K562 (cell line): ENCODE results near the gene SMC3. TPM values are rescaled to one million over a fixed set of nuclear protein-coding genes. Genes with fewer than 3 reads are reported as not detected.

Source experiments
- ATAC-seq: fragments of 200-7000 bp; cut with Tn5 transposase; 3 replicates; pipeline ENCODE4 v1.9.1; 2020; ENCODE audit warnings: moderate library complexity
- BruUV-seq: library from RNA; stranded (reverse); fragments of 400-500 nt; replicated peaks from 2 replicates; lab custom pipeline; 2021; lab: Mats Ljungman, UMichigan
- CTCF ChIA-PET: fragments of 300-600 bp; formaldehyde crosslinking; extraction: SDS; loops from one replicate; lab custom pipeline; 2021; ENCODE audit warnings: low intra/inter-chr PET ratio; lab: Yijun Ruan, JAX
- POLR2A ChIA-PET: fragments of 300-600, 350-650 bp; sonication (Branson Sonifier 250); formaldehyde crosslinking; extraction: SDS; loops from one replicate; lab custom pipeline; 2021; ENCODE audit warnings: antibody characterized with exemption, inconsistent platforms; lab: Yijun Ruan, JAX
- DNase-seq, 4 experiments: peaks; one replicate each; pipeline versions ENCODE4 v3.0.0 to v3.0.0-alpha.2; 2011 to 2018; ENCODE audit warnings: low spot score in 3 of 4, mixed read lengths in 3 of 4; ENCODE audit errors: extremely low read depth in 1 of 4
- FAIRE-seq: peaks from 2 replicates; lab custom pipeline; 2011; peaks lifted over from hg19 to GRCh38; lab: Jason Lieb, UNC
- H2AFZ ChIP-seq: 2 replicates; pipeline ENCODE4 v1.6.0; 2011; ENCODE audit warnings: low read depth, low read length, control low read depth, inconsistent platforms
- H3K27ac ChIP-seq: fragments of 200-600 bp; 3 replicates; pipeline ENCODE4 v1.8.0; 2011; ENCODE audit warnings: low read depth, mild to moderate bottlenecking, control low read depth, inconsistent platforms, low read length, moderate library complexity, mixed read lengths; ENCODE audit errors: extremely low read depth
- H3K27me3 ChIP-seq, 2 experiments: fragments of 300-600 bp in 1 of 2; 2 replicates in 1 of 2; 3 replicates in 1 of 2; pipeline versions ENCODE4 v1.6.0 to v1.8.0; 2011; ENCODE audit warnings: inconsistent platforms in 2 of 2, low read length in 2 of 2, mild to moderate bottlenecking in 1 of 2, mixed read lengths in 1 of 2, moderate library complexity in 1 of 2; ENCODE audit not compliant: control insufficient read depth in 2 of 2, insufficient read depth in 2 of 2
- H3K36me3 ChIP-seq: fragments of 300-600 bp; 3 replicates; pipeline ENCODE4 v1.8.0; 2011; ENCODE audit warnings: mild to moderate bottlenecking, low read length, inconsistent platforms; ENCODE audit not compliant: control insufficient read depth, insufficient read depth
- H3K4me1 ChIP-seq, 2 experiments: fragments of 200-600 bp in 1 of 2; replicated peaks in 1 of 2; 2 replicates in 1 of 2; 3 replicates in 1 of 2; pipeline versions ENCODE4 v1.5.1 to v1.8.0; 2011; ENCODE audit warnings: inconsistent platforms in 2 of 2, low read length in 2 of 2, mild to moderate bottlenecking in 1 of 2, mixed read lengths in 1 of 2, moderate library complexity in 1 of 2; ENCODE audit not compliant: control insufficient read depth in 2 of 2, insufficient read depth in 2 of 2
- H3K4me2 ChIP-seq: 2 replicates; pipeline ENCODE4 v1.6.1; 2011; ENCODE audit warnings: low read length, control low read depth, inconsistent platforms, mixed read lengths; ENCODE audit not compliant: insufficient read depth
- H3K4me3 ChIP-seq: fragments of 200-600 bp; sonication (generic), shearing (Covaris generic); 2 replicates; pipeline ENCODE4 v1.5.1; 2016; ENCODE audit warnings: control low read depth, inconsistent platforms
- H3K79me2 ChIP-seq: fragments of 200-600 bp; 3 replicates; pipeline ENCODE4 v1.8.0; 2011; ENCODE audit warnings: low read length, inconsistent platforms; ENCODE audit not compliant: control insufficient read depth, insufficient read depth
- H3K9ac ChIP-seq, 2 experiments: 2 replicates each; pipeline versions ENCODE4 v1.6.0 to v1.6.1; 2011; ENCODE audit warnings: low read depth in 2 of 2, low read length in 2 of 2, control low read depth in 1 of 2, inconsistent platforms in 1 of 2, mild to moderate bottlenecking in 1 of 2, mixed read lengths in 1 of 2; ENCODE audit not compliant: insufficient read depth in 1 of 2
- H3K9me1 ChIP-seq: one replicate; pipeline ENCODE4 v1.6.0; 2011; ENCODE audit warnings: inconsistent platforms, mild to moderate bottlenecking, low read length, moderate library complexity; ENCODE audit not compliant: control insufficient read depth, insufficient read depth
- H3K9me3 ChIP-seq: replicated peaks from 2 replicates; pipeline ENCODE4 v1.5.1; 2011; ENCODE audit warnings: low read depth, low read length, inconsistent platforms; ENCODE audit not compliant: control insufficient read depth, insufficient read depth
- H4K20me1 ChIP-seq: replicated peaks from 2 replicates; pipeline ENCODE4 v1.6.1; 2011; ENCODE audit warnings: low read length, inconsistent platforms, mixed read lengths; ENCODE audit not compliant: control insufficient read depth, insufficient read depth
- BRF1 ChIP-seq: IDR thresholded peaks from 3 replicates; pipeline ENCODE4 v1.6.1; 2011; ENCODE audit warnings: borderline replicate concordance, mild to moderate bottlenecking; ENCODE audit not compliant: insufficient read length; ENCODE audit errors: extremely low read depth
- ETV1 ChIP-seq: fragments of 450-650 bp; conservative IDR thresholded peaks from 2 replicates; pipeline ENCODE4 v1.6.1; 2016; ENCODE audit warnings: missing genetic modification characterization, control low read depth, low read depth, missing compliant biosample characterization
- KLF16 ChIP-seq: IDR thresholded peaks from 2 replicates; pipeline ENCODE4 v1.6.1; 2016; ENCODE audit warnings: antibody characterized with exemption
- MYBL2 ChIP-seq, 2 experiments: fragments of 450-650 bp in 1 of 2; sonication (generic) in 1 of 2; formaldehyde crosslinking in 1 of 2; IDR thresholded peaks; 2 replicates each; pipeline versions ENCODE4 v1.6.1 to v1.8.1; 2017 to 2022; ENCODE audit warnings: borderline replicate concordance in 1 of 2, inconsistent platforms in 1 of 2, low read depth in 1 of 2, mild to moderate bottlenecking in 1 of 2, missing genetic modification reagents in 1 of 2, moderate library complexity in 1 of 2
- MYC ChIP-seq, 2 experiments: fragments of 250-450 bp in 1 of 2; sonication (Bioruptor Pico) in 1 of 2; IDR thresholded peaks; 2 replicates each; pipeline versions ENCODE4 v1.5.1 to v1.6.1; 2012 to 2021; ENCODE audit warnings: low read depth in 2 of 2, borderline replicate concordance in 1 of 2, improper control_type of control experiment in 1 of 2, low read length in 1 of 2, mild to moderate bottlenecking in 1 of 2, moderate library complexity in 1 of 2
- NFE2L1 ChIP-seq: fragments of 450-650 bp; IDR thresholded peaks from 2 replicates; pipeline ENCODE4 v1.6.1; 2016; ENCODE audit warnings: missing genetic modification characterization, low read depth, mild to moderate bottlenecking, missing compliant biosample characterization, moderate library complexity, borderline replicate concordance
- NONO ChIP-seq, 2 experiments: fragments of 200-400 bp in 1 of 2; fragments of 450-650 bp in 1 of 2; formaldehyde crosslinking in 1 of 2; IDR thresholded peaks; 2 replicates each; pipeline ENCODE4 v1.6.1; 2017; ENCODE audit warnings: low read depth in 2 of 2, mild to moderate bottlenecking in 2 of 2, moderate library complexity in 2 of 2, low read length in 1 of 2
- POLR2H ChIP-seq: IDR thresholded peaks from 2 replicates; pipeline ENCODE4 v1.6.1; 2016; ENCODE audit warnings: missing genetic modification characterization, low read depth, mild to moderate bottlenecking, control low read depth, missing compliant biosample characterization, moderate library complexity
- SMAD3 ChIP-seq: fragments of 450-650 bp; formaldehyde crosslinking; conservative IDR thresholded peaks from 2 replicates; pipeline ENCODE4 v1.4.0; 2020; ENCODE audit warnings: mild to moderate bottlenecking
- TRIM24 ChIP-seq, 2 experiments: fragments of 450-650 bp; IDR thresholded peaks; 2 replicates each; pipeline ENCODE4 v1.6.1; 2016
- ZNF184 ChIP-seq: sonication (generic); formaldehyde crosslinking; IDR thresholded peaks from 2 replicates; pipeline ENCODE4 v1.5.0; 2020; ENCODE audit warnings: missing genetic modification reagents
- ZNF224 ChIP-seq: sonication (generic); formaldehyde crosslinking; IDR thresholded peaks from 2 replicates; pipeline ENCODE4 v1.8.0; 2022; ENCODE audit warnings: mild to moderate bottlenecking, missing genetic modification reagents
- WGBS: fragments of 100-300 bp; shearing (Covaris generic); methylation state at CpG from one replicate; pipeline ENCODE4 v1.1.6; 2016; ENCODE audit warnings: low coverage, mixed read lengths; ENCODE audit not compliant: insufficient coverage; ENCODE audit errors: missing lambda C conversion rate; 5-methylcytosine and 5-hydroxymethylcytosine counted together
- in situ Hi-C: fragments of 300-500 bp; cut with MboI; formaldehyde crosslinking; loops from 4 replicates; pipeline ENCODE4 v1.15.0; 2018; ENCODE audit warnings: inconsistent platforms, mixed read lengths
- intact Hi-C: fragments of 100-400 bp; cut with micrococcal nuclease; formaldehyde crosslinking; loops from 2 replicates; pipeline ENCODE4 v1.14.2; 2022
- polyA plus RNA-seq, 8 experiments: library from polyadenylated mRNA; depleted of rRNA in 4 of 8; stranded (reverse) in 5 of 8; unstranded in 3 of 8; fragments of >200 nt; fragmentation: Nextera tagmentation in 2 of 8; fragmentation: Illumina TruSeq in 1 of 8; extraction: Ambion mirVana in 2 of 8; extraction: Trizol in 1 of 8; gene quantifications; 2 replicates each; pipeline versions ENCODE4 v1.2.1 to v1.2.3, GENCODE V29; 2011 to 2014; ENCODE audit warnings: inconsistent platforms in 1 of 8, missing spikeins in 1 of 8
- total RNA-seq, 7 experiments: library from RNA; depleted of rRNA in 6 of 7; stranded (reverse); fragments of >200 nt in 6 of 7; fragmentation: Illumina TruSeq in 2 of 7; extraction: Trizol in 2 of 7; gene quantifications; 2 replicates each; pipeline versions ENCODE4 v1.2.1 to v1.2.3, GENCODE V29; 2011 to 2021; ENCODE audit warnings: low replicate concordance in 1 of 7
- TF ChIP-seq, protein P1 (sequence below): fragments of 450-650 bp; formaldehyde crosslinking; IDR thresholded peaks from 2 replicates; pipeline ENCODE4 v1.4.0; 2022; ENCODE audit warnings: mild to moderate bottlenecking, moderate library complexity
- TF ChIP-seq, protein P2 (sequence below): fragments of 450-650 bp; IDR thresholded peaks from 2 replicates; pipeline ENCODE4 v1.6.1; 2016; ENCODE audit warnings: low read depth, mild to moderate bottlenecking, moderate library complexity
- TF ChIP-seq, protein P3 (sequence below): fragments of 250-450 bp; sonication (Bioruptor Pico); IDR thresholded peaks from 2 replicates; pipeline ENCODE4 v1.6.1; 2021; ENCODE audit warnings: mild to moderate bottlenecking

The SMC3 gene
- total and polyA plus RNA-seq, 9 of the 15 experiments (the other 6 are each of a cell fraction or from before 2014, with no cell fraction given), result 21.3 to 62.6 (median 39.3) TPM

- no peak overlapping the region for H2AFZ ChIP-seq
- H3K4me2 ChIP-seq, result no peak overlapping the region
- no peak for ATAC-seq
- no peak overlapping the region for H3K4me3 ChIP-seq
- no peak overlapping the region for H3K27ac ChIP-seq
- POLR2A ChIA-PET, result no interaction called here
- in situ Hi-C loops, result no loop called here
- H3K9me3 ChIP-seq, result no peaks in the 10 kb centered on the region
- no peak for FAIRE-seq
- H3K9ac ChIP-seq, result no peak overlapping the region
- DNase-seq, result no peak
- no TSS peak for BruUV-seq
- H3K27me3 ChIP-seq, result peaks cover 0 to 4% of the 10 kb centered on the region in 2 experiments; a peak in 3 of 5 replicates
- intact Hi-C loops, result no loop called here
- H3K79me2 ChIP-seq, result no peaks in the 10 kb centered on the region
- no peaks in the 10 kb centered on the region for H3K9me1 ChIP-seq
- TF ChIP-seq, protein P1, sequence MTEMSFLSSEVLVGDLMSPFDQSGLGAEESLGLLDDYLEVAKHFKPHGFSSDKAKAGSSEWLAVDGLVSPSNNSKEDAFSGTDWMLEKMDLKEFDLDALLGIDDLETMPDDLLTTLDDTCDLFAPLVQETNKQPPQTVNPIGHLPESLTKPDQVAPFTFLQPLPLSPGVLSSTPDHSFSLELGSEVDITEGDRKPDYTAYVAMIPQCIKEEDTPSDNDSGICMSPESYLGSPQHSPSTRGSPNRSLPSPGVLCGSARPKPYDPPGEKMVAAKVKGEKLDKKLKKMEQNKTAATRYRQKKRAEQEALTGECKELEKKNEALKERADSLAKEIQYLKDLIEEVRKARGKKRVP (CRISPR knock-in tag), result no peak
- no peak for TF ChIP-seq MYBL2 (IDR thresholded peaks at IDR 0.05; ENCODE audit: low read depth)
- TF ChIP-seq MYBL2 (CRISPR knock-in tag; IDR thresholded peaks at IDR 0.05; ENCODE audit: borderline replicate concordance), result no peak
- TF ChIP-seq SMAD3, result no peak
- TF ChIP-seq ZNF224, result no peak
- no peak for TF ChIP-seq BRF1
- no peak for TF ChIP-seq NFE2L1 (tag)
- TF ChIP-seq NONO (IDR thresholded peaks at IDR 0.05; ENCODE audit: low read depth in 2 of 2, low read length in 1 of 2), result no peak
- no peak for TF ChIP-seq POLR2H (tag)
- TF ChIP-seq ETV1 (tag), result no peak
- TF ChIP-seq, protein P2, sequence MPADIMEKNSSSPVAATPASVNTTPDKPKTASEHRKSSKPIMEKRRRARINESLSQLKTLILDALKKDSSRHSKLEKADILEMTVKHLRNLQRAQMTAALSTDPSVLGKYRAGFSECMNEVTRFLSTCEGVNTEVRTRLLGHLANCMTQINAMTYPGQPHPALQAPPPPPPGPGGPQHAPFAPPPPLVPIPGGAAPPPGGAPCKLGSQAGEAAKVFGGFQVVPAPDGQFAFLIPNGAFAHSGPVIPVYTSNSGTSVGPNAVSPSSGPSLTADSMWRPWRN, result no peak
- no peak for TF ChIP-seq MYC (IDR thresholded peaks at IDR 0.05; ENCODE audit: low read depth, low read length)
- TF ChIP-seq MYC (CRISPR knock-in tag; IDR thresholded peaks at IDR 0.05; ENCODE audit: borderline replicate concordance, low read depth), result no peak
- TF ChIP-seq TRIM24 (IDR thresholded peaks at IDR 0.05), result no peak
- no peak for TF ChIP-seq KLF16
- no peak for TF ChIP-seq ZNF184 (CRISPR knock-in tag)
- TF ChIP-seq, protein P3, sequence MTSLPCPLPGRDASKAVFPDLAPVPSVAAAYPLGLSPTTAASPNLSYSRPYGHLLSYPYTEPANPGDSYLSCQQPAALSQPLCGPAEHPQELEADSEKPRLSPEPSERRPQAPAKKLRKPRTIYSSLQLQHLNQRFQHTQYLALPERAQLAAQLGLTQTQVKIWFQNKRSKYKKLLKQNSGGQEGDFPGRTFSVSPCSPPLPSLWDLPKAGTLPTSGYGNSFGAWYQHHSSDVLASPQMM (CRISPR knock-in tag), result no peak
- TF ChIP-seq, all 486 proteins: peak for 0
- Histone ChIP-seq H3K4me1 (no peaks in the 10 kb centered on the region; a peak in 1 of 5 replicates), H3K36me3 (no peaks in the 10 kb centered on the region), H4K20me1 (no peaks in the 10 kb centered on the region)
- 15% methylated on average over 4 of the region's 4 CpGs for WGBS
- CTCF ChIA-PET, result no interaction called here
These were observed 45.0 kb upstream of the SMC3 start for GRCh38 chr10:110522365-110522988.
